Esophagus muscularis mucosa (tissue), 4 donors: ENCODE results near the gene PRRX1. TPM values are rescaled to one million over a fixed set of nuclear protein-coding genes. Genes with fewer than 3 reads are reported as not detected.

Source experiments
- DNase-seq: peaks from one replicate; pipeline ENCODE4 v3.0.0-alpha.2; 2017; ENCODE audit errors: extremely low spot score
- H3K27ac ChIP-seq, 4 donors: fragments of 200-600 bp; sonication (generic); replicated peaks in 1 of 4; 1 replicate in 3 of 4; 2 replicates in 1 of 4; pipeline ENCODE4 v1.5.1; 2016 to 2019; ENCODE audit warnings: mild to moderate bottlenecking in 1 of 4
- H3K27me3 ChIP-seq, 4 donors: fragments of 200-600 bp; sonication (generic); one replicate each; pipeline versions ENCODE4 v1.5.1 to v1.6.0; 2016 to 2019
- H3K36me3 ChIP-seq, 4 donors: fragments of 200-600 bp; sonication (generic); one replicate each; pipeline ENCODE4 v1.5.1; 2016 to 2019
- H3K4me1 ChIP-seq, 4 donors: fragments of 200-600 bp; sonication (generic); one replicate each; pipeline ENCODE4 v1.5.1; 2016 to 2019
- H3K4me3 ChIP-seq, 4 donors: fragments of 200-600 bp; sonication (generic); 1 replicate in 2 of 4; 2 replicates in 2 of 4; pipeline ENCODE4 v1.5.1; 2016 to 2019; ENCODE audit warnings: mild to moderate bottlenecking in 4 of 4, moderate library complexity in 1 of 4
- H3K9me3 ChIP-seq, 4 donors: fragments of 200-600 bp; sonication (generic); 1 replicate in 3 of 4; 2 replicates in 1 of 4; pipeline ENCODE4 v1.5.1; 2016 to 2019
- CTCF ChIP-seq, 3 experiments: fragments of 200-600 bp in 2 of 3; fragments of 450-650 bp in 1 of 3; sonication (generic) in 2 of 3; IDR thresholded peaks; one replicate each; pipeline ENCODE4 v1.5.1; 2017 to 2019; ENCODE audit warnings: antibody characterized with exemption in 3 of 3, mild to moderate bottlenecking in 2 of 3, moderate library complexity in 1 of 3
- EP300 ChIP-seq: sonication (generic); formaldehyde crosslinking; IDR thresholded peaks from one replicate; pipeline ENCODE4 v1.6.1; 2017; ENCODE audit warnings: antibody characterized with exemption
- POLR2A ChIP-seq: fragments of 450-650 bp; IDR thresholded peaks from one replicate; pipeline ENCODE4 v1.6.1; 2017; ENCODE audit warnings: antibody characterized with exemption, moderate library complexity, mild to moderate bottlenecking, low read depth
- POLR2AphosphoS5 ChIP-seq, 2 donors: sonication (generic); formaldehyde crosslinking; IDR thresholded peaks; one replicate each; pipeline ENCODE4 v1.6.1; 2017; ENCODE audit warnings: antibody characterized with exemption in 2 of 2
- WGBS: methylation state at CpG from one replicate; pipeline ENCODE4 v1.1.5; 2018; 5-methylcytosine and 5-hydroxymethylcytosine counted together
- intact Hi-C: fragments of 100-400 bp; cut with DNase I; formaldehyde crosslinking; loops from one replicate; pipeline ENCODE4 v1.15.1; 2023
- total RNA-seq, 4 donors: library from RNA; depleted of rRNA; stranded (reverse); fragments of >200 nt; gene quantifications; one replicate each; pipeline versions ENCODE4 v1.1.0 to v1.2.1, GENCODE V29; 2016

PRRX1 gene
- total RNA-seq, 4 donors from 2014 or later = 11.6 to 31.2 (median 28.4) TPM

GRCh38 chr1:170634824-170635410, 29.0 kb upstream of the PRRX1 start:
- Histone ChIP-seq H3K27ac (no peak overlapping the region), H3K27me3 (no peaks in the 10 kb centered on the region), H3K9me3 (no peaks in the 10 kb centered on the region), H3K4me3 (no peak overlapping the region), H3K4me1 (no peaks in the 10 kb centered on the region), H3K36me3 (no peaks in the 10 kb centered on the region)
- intact Hi-C loops = no loop called here
- DNase-seq = no peak
- TF ChIP-seq POLR2A (no peak), CTCF (IDR thresholded peaks at IDR 0.05) (no peak), EP300 (no peak), POLR2AphosphoS5 (IDR thresholded peaks at IDR 0.05) (no peak)

GRCh38 chr1:170640581-170640980, 23.4 kb upstream of the PRRX1 start:
- H3K4me1 ChIP-seq = no peaks in the 10 kb centered on the region
- no peak for TF ChIP-seq POLR2AphosphoS5 (IDR thresholded peaks at IDR 0.05)
- TF ChIP-seq EP300 = no peak
- no peak for TF ChIP-seq POLR2A
- no peak for TF ChIP-seq CTCF (IDR thresholded peaks at IDR 0.05)
- intact Hi-C loops = no loop called here

DNA sequence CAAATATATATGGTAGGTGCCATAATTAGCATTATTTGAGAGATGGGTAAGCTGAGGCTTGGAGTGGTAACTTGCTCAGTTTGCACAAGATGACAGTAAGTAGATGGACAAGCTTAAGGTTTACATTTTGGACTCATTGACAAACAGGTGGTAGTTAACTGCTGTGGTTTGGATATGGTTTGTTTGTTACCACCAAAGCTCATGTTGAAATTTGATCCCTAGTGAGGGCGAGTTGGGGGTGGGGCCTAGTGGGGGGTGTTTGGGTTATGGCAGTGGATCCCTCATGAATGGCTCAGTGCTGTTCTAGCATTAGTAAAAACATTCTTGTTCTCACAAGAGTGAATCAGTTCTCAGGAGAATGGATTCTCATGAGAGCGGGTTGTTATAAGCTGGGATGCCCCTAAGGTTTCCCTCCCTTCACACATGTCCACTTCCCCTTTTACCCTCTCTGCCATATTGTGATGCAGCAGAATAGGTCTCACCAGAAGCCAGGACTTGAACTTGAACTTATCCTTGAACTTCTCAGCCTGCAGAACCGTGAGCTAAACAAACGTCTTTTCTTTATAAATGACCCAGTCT, 6.6 kb upstream of the PRRX1 start:
- Histone ChIP-seq H3K36me3 (no peaks in the 10 kb centered on the region), H3K27me3 (peaks cover 0 to 53% (median 16%) of the 10 kb centered on the region in 4 donors), H3K27ac (no peak overlapping the region), H3K4me1 (peaks cover 0 to 23% (median 17%) of the 10 kb centered on the region in 4 donors), H3K9me3 (no peaks in the 10 kb centered on the region), H3K4me3 (no peak overlapping the region)
- no peak for DNase-seq
- intact Hi-C loops = no loop called here
- TF ChIP-seq EP300 = no peak
- no peak for TF ChIP-seq CTCF (IDR thresholded peaks at IDR 0.05)
- no peak for TF ChIP-seq POLR2A
- no peak for TF ChIP-seq POLR2AphosphoS5 (IDR thresholded peaks at IDR 0.05)
- WGBS = 47% methylated on average over 4 of the region's 4 CpGs

More at GRCh38 chr1:170640581-170640980, 23.4 kb upstream of the PRRX1 start:
- Histone ChIP-seq H3K4me3 (no peak overlapping the region), H3K27me3 (no peaks in the 10 kb centered on the region), H3K9me3 (no peaks in the 10 kb centered on the region), H3K36me3 (no peaks in the 10 kb centered on the region), H3K27ac (no peak overlapping the region)
- DNase-seq = no peak

DNA sequence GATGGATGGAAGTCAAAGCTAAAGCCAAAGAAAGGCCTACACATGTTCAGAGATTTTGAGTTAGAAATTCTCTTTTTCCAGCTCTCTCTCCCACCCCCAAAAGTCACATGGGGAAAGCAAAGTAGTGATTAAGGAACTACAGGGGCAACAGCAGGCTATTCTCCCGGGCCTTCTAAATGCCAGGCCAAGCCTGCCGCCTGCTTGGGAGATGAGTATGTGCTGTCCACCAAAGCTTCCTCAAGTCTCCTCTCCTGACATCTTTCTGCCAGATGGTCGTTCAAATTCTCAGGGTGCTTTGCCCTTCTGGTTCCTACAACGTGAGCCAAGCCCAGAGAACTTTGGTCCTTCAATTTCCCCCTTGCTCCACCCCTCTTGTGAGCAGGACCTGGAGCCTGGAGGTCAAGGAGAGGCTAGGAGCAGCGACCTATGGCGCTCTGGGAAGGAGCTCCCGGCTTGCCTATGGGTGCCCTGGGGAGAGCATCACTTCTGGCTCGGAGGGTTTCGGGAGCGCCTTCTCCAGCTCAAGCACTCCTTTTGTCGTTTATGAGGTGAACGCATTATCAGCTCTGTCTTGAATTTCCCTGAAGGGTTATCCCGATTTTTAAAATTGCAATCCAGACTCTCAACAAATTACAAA, 4.4 kb upstream of the PRRX1 start:
- WGBS = 73% methylated on average over 13 of the region's 13 CpGs
- DNase-seq = no peak
- peaks cover 5 to 44% (median 38%) of the 10 kb centered on the region in 4 donors for H3K4me1 ChIP-seq
- H3K36me3 ChIP-seq = no peaks in the 10 kb centered on the region
- no peak overlapping the region for H3K4me3 ChIP-seq
- H3K27me3 ChIP-seq = peaks cover 0 to 74% (median 26%) of the 10 kb centered on the region in 4 donors
- intact Hi-C loops = loop anchor here (10.0 kb wide), 1 partner anchor 725 kb away; no protein-coding TSS in a partner anchor
- no peak overlapping the region for H3K27ac ChIP-seq
- no peaks in the 10 kb centered on the region for H3K9me3 ChIP-seq
- TF ChIP-seq POLR2A (no peak), POLR2AphosphoS5 (IDR thresholded peaks at IDR 0.05) (no peak), CTCF (IDR thresholded peaks at IDR 0.05) (no peak), EP300 (no peak)
